Astrocyte of the cerebellum (primary cell): ENCODE data around the gene WDR77.

Source experiments
- DNase-seq: peaks from one replicate; pipeline ENCODE4 v3.0.0-alpha.2; 2011; ENCODE audit warnings: low read depth
- H3K4me3 ChIP-seq: 2 replicates; pipeline ENCODE4 v1.5.1; 2011; ENCODE audit warnings: mild to moderate bottlenecking, low read depth, low read length, moderate library complexity
- CTCF ChIP-seq: IDR thresholded peaks from 2 replicates; pipeline ENCODE4 v1.5.1; 2012; ENCODE audit warnings: low read length, low read depth, moderate library complexity, mild to moderate bottlenecking; ENCODE audit errors: missing control alignments
- in situ Hi-C: cut with HindIII; loops from 2 replicates; pipeline ENCODE4 v1.10.0; 2017; ENCODE audit warnings: low sequenced_read_pairs

WDR77 gene

GRCh38 chr1:111417755-111418154, 31.3 kb downstream of the WDR77 start:
- in situ Hi-C loops = no loop called here
- H3K4me3 ChIP-seq = no peak overlapping the region
- TF ChIP-seq CTCF = no peak
- no peak for DNase-seq

- DNase-seq = no peak
- in situ Hi-C loops = no loop called here
- TF ChIP-seq CTCF = no peak
Measured at GRCh38 chr1:111415461-111415860, 33.6 kb downstream of the WDR77 start.

GRCh38 chr1:111414756-111415155, 34.3 kb downstream of the WDR77 start:
- H3K4me3 ChIP-seq = no peak overlapping the region
- no peak for TF ChIP-seq CTCF
- in situ Hi-C loops = no loop called here
- DNase-seq = no peak

More at GRCh38 chr1:111415461-111415860, 33.6 kb downstream of the WDR77 start:
- H3K4me3 ChIP-seq = no peak overlapping the region

GRCh38 chr1:111412839-111413238, 36.2 kb downstream of the WDR77 start:
- DNase-seq = no peak
- in situ Hi-C loops = no loop called here
- TF ChIP-seq CTCF = no peak
- H3K4me3 ChIP-seq = no peak overlapping the region

- DNase-seq = no peak
- H3K4me3 ChIP-seq = no peak overlapping the region
- TF ChIP-seq CTCF = no peak
- in situ Hi-C loops = no loop called here
Measured at GRCh38 chr1:111407301-111407700, 41.8 kb downstream of the WDR77 start.

- in situ Hi-C loops = no loop called here
- TF ChIP-seq CTCF = no peak
Measured at GRCh38 chr1:111406321-111406768, 42.7 kb downstream of the WDR77 start.

GRCh38 chr1:111404588-111404987, 44.5 kb downstream of the WDR77 start:
- no peak for TF ChIP-seq CTCF
- DNase-seq = no peak
- in situ Hi-C loops = no loop called here
- H3K4me3 ChIP-seq = no peak overlapping the region

More at GRCh38 chr1:111406321-111406768, 42.7 kb downstream of the WDR77 start:
- peak; percentile 5 for DNase-seq
- H3K4me3 ChIP-seq = no peak overlapping the region
